ENCODE results near the gene CFAP74.

CFAP74 gene

DNA sequence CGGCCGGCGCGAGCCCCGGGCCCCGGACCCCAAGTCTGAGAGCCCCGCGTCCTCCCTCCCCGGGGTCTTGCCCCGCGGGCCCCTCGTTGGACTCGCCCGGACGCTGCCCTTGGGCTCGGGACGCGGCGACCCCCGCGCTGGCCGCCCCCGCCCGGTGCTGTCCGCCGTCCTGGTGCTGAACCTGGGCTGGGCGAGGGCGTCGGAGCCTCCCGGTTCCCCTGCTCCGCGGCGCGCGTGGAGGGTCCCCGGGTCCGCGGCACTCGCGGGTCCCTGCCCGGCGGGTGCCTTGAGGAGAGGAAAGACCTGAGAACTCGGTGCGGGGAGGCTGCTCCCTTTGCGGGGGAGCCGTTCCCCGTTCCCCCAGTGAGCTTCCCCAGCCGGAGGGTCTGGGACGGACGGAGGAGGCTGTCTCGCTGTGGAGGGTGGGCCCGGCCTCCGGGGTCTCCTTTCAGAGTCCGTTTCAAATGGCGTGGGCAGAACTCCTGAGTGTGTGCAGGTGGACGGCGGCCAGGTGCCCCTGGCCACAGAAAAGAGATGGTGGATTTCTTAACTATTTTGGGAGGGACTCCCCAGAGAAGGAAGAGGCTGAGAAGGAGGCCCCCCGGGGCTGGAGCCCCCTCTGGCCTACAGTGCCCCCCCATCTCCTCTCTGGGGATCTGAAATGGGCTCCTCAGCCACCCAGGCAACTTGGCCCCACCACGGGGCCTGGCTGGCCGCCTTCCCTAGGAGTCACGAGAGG, 16.2 kb upstream of the CFAP74 start:
- DNase-seq (ENCODE audit: extremely low read depth in 1 of 2, low read depth in 1 of 2): no peak

DNA sequence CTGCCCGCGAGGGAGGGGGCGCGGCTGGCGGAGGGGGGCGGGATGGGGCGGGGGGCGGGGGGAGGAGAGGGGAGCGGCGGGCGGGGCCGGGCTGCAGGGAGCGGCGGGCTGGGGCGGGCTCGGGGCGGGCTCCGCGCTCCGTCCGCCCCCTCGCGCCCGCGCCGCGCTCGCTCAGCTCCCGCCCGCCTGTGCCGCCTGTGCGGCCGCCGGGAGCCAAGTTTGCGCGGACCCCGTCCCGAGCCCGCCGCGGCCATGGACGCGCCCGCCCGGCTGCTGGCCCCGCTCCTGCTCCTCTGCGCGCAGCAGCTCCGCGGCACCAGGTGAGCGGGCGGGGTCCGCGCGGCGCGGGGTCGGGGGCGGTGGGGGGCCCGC, 15.6 kb upstream of the CFAP74 start, which contains the start of gene GABRD:
Gene GABRD (plus strand): TSS at position 174 of the 372 bp plus-strand sequence. CDS start 79 bp downstream, at position 253.
- DNase-seq (ENCODE audit: extremely low read depth in 1 of 2, low read depth in 1 of 2): no peak

DNA sequence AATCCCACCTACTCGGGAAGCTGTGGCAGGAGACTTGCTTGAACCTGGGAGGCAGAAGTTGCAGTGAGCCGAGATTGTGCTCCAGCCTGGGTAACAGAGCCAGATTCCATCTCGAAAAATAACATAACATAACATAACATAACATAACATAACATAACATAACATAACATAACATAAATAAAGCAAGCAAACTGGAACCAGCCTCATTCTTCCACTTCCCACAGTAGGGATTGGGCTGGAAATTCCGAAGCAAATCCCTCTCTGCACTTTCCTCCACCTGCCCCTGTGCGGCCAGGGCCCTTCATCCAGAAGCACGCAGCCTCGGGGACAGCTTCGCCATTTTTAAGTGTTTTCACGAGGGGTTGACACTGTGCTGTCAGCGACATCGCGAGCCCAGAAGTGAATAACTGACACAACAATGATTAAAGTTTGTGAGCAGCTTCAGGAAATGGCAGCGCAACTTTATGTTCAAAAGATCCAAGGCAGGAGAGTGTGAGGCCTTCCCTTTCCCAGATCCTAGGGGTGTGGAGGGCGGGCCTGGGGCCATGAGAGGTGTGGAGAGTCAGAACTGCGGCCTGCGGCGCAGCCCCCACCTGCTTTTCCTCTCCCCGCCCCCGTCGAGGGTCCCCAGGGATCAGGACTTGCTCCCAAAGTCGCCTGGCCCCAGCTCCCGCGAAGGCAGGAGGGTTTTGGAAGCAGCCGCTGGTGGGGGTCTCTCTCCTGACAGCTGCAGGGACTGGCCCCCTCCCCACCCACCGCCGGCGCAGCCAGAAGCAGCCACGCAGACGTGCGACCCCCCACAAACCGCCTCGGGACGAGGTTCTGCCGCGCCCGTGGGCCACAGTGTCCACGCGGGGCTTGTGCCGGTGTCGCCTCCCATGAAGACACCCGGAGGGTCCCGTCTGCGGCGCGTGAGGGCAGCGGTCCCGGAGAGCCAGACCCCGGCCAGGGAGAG, 14.9 kb upstream of the CFAP74 start:
- DNase-seq (ENCODE audit: extremely low read depth in 1 of 2, low read depth in 1 of 2): no peak

DNA sequence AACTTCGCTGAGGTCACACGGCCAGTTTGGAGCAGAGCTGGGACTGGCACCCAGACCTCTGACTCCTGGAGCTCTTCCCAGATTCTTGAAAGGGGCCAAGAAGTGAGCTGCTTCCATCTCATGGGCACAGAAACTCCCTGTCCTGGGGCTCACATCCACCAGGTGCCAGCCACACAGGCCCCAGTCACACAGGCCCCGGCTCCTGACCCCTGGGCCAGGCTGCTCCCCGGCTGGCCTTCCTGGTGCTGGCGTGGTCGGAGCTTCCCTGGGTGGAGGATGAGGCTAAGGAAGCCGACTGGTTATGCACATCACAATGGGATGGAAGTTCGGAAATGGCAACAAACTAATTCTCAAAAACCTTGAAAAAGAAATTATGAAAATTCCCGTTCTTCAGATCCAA, 12.5 kb upstream of the CFAP74 start:
- DNase-seq (ENCODE audit: extremely low read depth in 1 of 2, low read depth in 1 of 2): no peak

DNA sequence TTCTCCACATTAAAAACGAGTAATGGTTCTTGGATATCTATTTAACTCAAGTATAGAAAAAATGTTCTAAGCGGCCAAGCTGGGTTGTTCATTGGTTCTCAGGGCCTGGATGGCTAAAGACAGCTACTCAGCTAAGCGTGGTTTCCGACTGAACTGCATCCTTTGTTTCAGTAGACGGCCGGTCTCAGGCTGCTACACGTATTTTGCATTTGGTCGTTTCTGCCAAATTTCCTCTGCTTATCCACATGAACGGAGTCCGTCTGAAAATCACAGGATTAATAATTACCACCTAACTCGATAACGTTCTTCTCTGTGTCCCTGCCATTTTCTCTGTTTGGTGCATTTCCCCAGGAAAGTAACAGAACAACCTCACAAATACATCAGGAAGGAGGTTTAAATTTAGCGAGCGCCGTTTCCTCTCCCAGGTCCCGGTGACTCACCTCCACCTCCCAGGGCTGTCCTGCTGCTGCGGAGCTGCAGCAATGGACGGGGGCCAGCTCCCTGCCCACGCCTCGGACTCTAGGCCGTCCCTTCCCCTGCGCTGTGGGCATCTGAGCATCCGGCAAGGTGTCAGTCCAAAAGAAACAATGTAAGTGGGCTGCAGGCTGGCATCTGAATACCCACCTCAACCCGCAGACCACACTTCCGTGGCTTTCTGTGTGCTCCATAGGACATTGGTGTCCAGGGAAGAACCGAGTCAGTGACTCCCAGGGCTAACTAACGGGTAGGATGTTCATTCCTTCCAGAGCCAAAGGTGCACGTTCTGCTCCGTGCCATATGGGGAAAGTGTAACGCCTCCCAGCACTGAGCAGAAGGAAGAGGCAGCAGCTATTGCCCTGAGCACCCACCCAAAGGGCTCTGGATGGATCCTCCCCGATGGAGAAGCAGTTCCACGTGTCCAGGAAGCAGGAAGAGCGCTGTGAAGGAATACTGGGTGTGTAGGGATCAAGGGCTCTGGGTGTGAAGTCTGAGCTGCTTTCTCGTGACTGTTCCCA, 11.5 kb upstream of the CFAP74 start:
- no peak for DNase-seq (ENCODE audit: extremely low read depth in 1 of 2, low read depth in 1 of 2)

DNA sequence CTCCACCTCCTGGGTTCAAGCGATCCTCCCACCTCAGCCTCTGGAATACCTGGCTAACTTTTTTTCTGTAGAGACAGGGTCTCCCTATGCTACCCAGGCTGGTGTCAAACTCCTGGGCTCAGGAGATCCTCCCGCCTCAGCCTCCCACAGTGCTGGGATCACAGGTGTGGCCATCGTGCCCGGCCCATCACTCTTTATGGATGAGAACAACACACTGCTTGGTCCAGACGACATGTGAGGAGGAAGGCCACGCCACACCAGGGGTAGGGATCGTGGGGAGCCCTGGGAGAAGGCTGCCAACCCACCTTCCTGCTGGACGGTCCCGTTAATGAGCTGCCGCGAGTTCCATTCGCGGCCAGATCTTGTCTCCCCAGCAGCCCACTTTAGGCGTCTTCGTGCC, 10.6 kb upstream of the CFAP74 start:
- DNase-seq (ENCODE audit: extremely low read depth in 1 of 2, low read depth in 1 of 2): no peak

DNA sequence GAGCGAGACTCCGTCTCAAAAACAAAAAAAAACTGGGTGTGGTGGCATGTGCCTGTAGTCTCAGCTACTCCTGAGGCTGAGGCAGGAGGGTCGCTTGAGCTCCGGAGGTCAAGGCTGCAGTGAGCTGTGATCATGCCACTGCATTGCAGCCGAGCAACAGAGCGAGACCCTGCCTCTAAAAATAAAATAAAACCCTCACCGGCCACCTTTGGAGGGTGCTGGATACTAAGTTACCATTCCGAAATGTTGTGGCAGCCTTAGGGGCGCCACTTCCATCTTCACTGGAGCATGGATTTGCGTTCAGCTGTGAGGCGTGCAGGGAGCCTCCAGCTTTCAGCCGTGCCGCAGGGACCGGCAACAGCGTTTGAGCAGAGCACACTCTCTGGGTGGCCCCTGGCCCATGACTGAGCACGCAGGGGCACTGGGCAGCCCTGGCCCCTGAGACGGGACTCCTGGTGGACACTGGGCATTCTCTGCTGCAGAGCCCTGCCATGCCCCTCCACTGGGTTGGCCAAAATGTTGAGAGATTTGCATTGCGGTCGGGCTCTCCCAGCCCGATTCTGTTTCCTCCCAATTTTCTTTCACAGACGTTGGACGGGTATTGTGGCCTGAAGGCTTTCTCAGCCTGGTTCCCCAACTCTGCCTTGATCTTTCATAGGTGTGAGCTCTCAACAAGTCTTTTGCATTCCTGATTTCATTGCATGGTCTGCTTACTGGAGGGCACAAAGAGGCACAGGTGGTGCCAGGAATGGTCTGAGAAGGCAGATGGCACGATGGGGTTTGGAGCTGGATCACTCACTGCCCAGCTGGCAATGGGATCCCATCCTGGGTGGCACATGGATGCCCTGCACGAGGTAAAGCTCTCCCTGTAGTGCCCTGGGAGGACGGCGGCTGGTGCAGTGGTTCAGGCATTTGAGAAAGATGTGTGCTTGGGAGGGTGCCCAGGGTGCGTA, 5.8 kb upstream of the CFAP74 start:
- DNase-seq (ENCODE audit: extremely low read depth in 1 of 2, low read depth in 1 of 2): no peak

DNA sequence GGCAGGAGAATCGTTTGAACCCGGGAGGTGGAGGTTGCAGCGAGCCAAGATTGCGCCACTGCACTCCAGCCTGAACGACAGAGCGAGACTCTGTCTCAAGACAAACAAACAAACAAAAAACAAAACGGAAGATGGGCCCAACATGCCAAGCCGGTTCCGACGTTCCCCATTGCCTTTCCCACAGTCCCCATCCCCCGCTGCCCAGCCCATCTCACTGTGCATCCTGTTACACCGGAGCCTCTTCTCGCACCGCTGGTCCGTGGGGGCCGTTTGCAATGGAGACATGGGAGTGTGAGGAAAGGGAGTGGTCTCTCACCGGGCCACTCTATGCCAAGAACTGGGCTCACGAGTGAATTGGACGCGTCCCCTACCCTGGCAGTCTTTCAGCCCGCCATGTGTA, 1.3 kb upstream of the CFAP74 start:
- no peak for DNase-seq (ENCODE audit: extremely low read depth in 1 of 2, low read depth in 1 of 2)

DNA sequence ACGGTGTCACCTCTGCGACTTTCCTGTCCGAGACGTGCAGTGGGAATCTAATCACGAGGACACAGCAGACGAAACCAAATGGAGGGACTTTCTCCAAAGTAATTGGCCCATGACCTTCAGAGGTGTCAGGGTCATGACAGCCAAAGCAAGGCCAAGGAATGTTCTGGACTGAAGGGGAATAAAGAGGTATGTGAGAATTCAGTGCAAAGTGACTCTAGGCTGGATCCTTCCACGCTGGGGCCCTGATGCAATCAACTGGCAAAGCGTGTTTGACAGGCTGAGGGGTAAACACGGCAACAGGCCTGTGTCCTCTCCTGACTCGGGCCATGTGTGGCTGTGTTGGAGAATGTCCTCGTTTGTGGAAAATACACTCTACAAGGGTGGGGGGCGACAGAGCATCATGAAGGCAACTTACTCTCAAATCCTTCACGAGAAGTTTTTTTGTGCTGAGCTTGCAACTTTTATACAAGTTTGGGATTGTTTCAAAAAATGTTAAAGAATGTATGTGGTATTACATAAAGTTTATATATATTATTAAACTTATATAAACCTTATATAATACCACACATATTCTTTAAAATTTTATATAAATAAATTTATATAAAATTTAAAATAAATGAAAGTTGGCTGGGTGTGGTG, 1.7 kb downstream of the CFAP74 start:
- DNase-seq (ENCODE audit: extremely low read depth in 1 of 2, low read depth in 1 of 2): no peak

DNA sequence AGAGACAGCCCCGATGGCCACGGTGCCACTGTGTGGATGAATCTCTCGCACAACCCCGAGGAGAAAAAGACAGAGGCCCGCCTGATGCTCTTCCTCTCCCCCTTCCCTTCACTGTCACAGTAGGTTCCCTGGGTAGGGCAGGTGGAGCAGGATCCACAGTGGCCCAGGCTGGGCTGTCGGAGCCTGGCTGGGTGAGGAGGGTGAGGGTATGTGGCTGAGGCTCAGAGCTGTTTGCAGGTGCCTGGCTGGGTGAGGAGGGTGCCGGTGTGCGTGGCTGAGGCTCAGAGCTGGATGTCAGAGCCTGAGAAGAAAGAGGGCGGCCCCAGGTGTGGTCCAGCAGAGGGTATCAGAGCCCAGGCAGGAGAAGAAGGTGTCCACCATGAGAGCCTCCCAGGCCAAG, 2.7 kb downstream of the CFAP74 start:
- no peak for DNase-seq (ENCODE audit: extremely low read depth in 1 of 2, low read depth in 1 of 2)

DNA sequence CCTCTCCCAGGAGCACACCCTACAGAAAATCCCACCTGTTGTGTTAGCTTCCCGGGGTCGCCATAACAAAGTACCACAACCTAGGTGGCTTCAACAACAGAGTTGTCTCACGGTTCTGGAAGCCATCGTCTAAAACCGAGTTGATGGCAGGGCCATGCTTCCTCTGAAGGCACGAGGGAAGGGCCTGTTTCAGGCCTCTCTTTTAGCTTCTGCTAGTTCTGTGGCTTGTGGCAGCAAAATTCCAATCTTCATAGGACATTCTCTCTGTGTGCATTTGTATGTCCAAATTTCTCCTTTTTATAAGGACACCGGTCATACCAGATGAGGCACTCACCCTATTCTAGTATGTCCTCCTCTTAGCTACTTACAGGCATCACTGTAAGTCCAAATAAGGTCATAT, 3.2 kb downstream of the CFAP74 start:
- DNase-seq (ENCODE audit: extremely low read depth in 1 of 2, low read depth in 1 of 2): no peak

DNA sequence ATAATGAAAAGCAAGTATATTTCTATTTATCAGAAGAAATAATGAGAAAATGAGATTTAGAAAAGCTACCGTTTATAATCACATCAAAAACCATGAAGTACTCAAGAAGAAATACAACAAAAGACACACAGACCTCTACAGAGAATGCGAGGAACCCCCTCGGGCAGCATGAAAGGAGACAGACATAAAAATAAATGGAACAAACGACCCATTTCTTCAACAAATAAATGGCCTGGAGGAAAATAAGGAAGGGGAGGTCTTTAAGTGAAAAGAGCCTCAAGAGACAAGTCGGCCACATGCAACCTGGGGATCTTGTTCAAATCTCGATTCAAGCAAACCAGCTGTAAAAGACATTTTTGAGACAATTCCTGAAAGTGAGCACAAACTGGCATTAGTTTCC, 6.0 kb downstream of the CFAP74 start:
- DNase-seq (ENCODE audit: extremely low read depth in 1 of 2, low read depth in 1 of 2): no peak

DNA sequence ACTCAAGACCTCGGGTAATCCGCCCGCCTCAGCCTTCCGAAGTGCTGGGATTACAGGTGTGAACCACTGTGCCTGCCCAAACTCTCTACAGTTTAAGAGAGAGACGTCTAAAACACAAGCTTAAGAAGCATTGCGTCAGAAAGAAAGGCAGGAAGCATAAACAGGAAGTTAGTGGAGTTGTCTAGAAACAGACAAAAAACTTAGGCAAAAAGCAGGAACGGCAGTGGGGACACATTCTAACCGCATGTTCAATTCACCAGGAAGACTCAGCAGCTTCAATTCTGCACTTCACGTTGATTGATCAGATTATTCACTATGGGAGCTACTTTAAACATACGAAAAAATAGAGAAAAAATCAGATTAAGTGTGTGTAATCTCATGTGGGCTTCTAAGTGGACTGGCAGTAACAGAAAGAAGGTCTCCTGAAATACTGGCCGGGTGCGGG, 7.4 kb downstream of the CFAP74 start:
- DNase-seq (ENCODE audit: extremely low read depth in 1 of 2, low read depth in 1 of 2): no peak

DNA sequence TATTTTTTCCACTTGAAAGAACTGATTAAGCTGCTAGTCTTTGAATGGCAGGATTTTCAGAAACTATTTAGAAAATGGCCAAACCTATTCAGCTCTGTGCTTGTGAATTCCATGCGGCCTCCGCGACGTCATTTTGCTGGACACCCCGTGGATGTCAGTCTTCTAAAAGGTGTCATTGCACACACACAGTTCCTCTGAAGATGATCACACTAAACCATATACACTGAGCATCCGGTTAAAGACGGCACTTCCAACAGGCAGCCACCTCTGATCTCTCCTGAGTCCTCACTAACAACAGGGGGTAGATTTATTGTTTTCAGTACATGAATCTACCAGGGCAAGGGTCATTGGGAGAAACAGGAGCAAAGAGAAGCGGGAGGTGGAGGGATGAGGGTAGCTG, 9.1 kb downstream of the CFAP74 start:
- DNase-seq (ENCODE audit: extremely low read depth in 1 of 2, low read depth in 1 of 2): no peak

DNA sequence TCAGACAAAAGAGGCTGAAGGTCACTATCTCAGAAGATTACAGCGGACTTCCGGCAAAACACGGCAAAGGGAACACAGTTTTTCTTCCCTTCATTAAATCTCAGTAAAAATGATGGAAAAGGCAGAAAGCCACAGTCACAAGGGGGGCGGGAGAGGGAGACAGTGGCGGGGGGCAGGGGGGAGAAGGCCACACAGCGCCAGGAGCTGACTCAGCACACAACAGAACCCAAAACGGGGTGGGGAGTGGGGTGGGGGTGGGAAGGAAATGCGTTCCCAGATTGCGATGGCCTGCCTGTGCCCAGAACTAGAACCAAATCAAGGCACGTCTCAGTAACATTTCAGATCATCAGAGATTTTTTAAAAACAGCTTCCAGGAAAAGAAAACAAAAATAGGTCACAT, 13.4 kb downstream of the CFAP74 start:
- DNase-seq (ENCODE audit: extremely low read depth in 1 of 2, low read depth in 1 of 2): no peak

DNA sequence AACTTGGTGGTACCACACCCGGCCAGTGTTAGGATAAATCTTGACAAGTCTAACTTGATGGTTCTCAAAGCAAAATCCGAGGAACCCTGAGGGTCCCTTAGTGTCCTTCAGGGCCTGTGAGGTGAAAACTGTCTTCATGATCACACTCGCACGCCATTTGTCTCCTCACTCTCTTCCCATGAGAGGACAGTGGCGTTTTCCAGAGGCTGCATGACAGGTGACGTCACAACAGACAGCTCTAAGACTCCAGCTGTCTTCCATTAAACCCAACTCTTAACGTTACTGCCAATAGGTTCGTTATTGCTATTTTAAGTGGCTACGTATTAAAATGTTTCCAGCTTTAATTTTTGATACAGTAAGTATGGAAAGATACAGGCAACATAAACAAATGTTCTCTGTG, 13.8 kb downstream of the CFAP74 start:
- DNase-seq (ENCODE audit: extremely low read depth in 1 of 2, low read depth in 1 of 2): no peak

DNA sequence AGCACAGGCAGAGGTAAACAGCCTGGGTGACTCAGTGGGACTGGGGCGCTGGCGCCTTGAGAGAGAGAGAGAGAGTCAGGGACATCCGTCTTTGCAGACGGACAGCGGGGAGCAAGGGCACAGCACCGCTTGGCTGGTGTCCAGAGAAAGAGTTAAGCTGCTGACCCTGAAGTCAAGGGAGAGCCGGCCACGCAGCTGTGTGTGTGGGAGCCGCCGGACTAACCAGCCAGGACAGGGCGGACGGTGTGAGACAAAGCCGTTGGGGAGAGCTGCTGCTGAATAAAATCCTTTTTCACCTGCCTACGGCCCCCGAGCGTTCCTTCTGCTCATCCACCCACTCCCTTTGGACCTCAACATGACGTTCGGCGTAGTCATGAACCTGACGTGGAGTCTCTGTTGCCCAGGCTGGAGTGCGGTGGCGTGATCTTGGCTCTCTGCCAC, 14.5 kb downstream of the CFAP74 start:
- DNase-seq (ENCODE audit: extremely low read depth in 1 of 2, low read depth in 1 of 2): no peak

DNA sequence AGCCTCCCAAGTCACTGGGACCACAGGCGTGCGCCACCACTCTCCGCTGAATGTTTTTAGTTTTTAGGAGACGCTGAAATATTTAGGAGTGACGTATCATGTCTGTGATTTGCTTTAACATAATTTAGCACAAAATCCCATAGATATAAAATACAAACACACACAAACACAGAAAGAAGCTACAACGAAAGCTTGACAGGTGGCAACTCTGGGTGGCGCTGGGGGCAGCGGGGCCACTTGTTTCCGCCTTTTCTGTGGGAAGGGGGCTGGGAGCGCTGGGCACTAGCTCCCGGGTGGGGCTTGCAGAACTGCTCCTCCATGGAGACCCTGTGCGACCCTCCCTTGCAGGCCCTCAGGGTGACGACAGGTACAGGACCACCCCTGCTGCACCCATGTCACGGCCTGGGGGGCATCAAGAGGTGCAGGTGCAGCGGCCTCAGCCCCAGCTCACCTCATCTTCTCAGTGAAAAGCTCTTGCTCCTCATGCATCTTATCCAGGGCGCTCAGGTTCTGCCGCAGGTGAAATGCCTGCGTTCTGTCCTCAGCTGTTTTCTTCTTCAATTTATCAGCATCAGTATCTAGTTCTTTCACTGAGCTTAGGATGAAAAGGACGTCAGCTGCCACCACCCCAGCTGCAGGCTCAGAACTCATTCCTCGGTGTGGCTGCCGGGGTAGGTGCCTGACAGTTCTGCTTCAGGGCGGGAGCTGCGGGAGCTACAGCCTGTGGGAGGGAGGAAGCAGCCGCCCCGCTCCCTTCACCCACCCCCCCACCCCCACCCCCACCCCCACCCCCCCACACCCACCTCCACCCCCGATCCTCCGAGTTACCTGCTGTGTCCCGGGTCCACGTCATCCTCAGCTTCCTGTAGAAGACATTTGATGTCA, 15.3 kb downstream of the CFAP74 start:
- DNase-seq (ENCODE audit: extremely low read depth in 1 of 2, low read depth in 1 of 2): no peak

Measured in stimulated activated CD8-positive, alpha-beta memory T cell treated with anti-CD3 and anti-CD28 coated beads, Interleukin-7, amount 100 ng/mL, for 48 hours (primary cell).